MM.1S (cell line): ENCODE results near the gene LSAMP.

Experiments
- CTCF ChIP-seq: fragments of 300-600 bp; sonication (generic); IDR thresholded peaks from 2 replicates; pipeline ENCODE4 v1.5.1; 2016; ENCODE audit warnings: antibody characterized with exemption, low read length, mixed read lengths
- EZH2phosphoT487 ChIP-seq: fragments of 300-600 bp; sonication (generic); IDR thresholded peaks from 2 replicates; pipeline ENCODE4 v1.6.1; 2018; ENCODE audit warnings: antibody characterized with exemption, low read length

DNA sequence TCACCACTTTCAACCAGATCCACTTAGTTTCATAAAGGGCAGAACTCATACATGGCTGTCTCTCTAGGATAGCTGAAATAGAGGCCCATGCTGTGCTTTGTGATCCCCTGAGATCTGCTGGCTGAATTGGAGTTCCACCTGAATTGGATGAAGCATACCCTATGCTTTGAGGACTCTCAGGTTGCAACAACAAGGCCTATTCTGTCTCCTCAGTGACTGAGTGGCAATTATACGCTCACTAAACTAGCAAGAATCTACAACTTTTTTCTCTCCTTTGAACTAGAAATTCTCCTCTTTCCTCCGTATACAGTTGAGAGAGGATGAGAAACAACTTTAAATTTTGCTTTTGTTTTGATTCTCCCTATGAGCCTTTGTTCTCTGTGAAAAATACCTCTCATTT lies 348.7 kb downstream of the LSAMP start:
- no peak for TF ChIP-seq CTCF
- TF ChIP-seq EZH2phosphoT487 = no peak
